Erythroblast (primary cell): ENCODE results near the gene ARID4A.

ENCODE experiments used
- GATA1 ChIP-seq: IDR thresholded peaks from 2 replicates; pipeline ENCODE4 v1.6.1; 2011; ENCODE audit warnings: low read depth, mild to moderate bottlenecking, control low read depth, low read length, moderate library complexity
- POLR2A ChIP-seq: IDR thresholded peaks from 2 replicates; pipeline ENCODE4 v1.6.1; 2011; ENCODE audit warnings: mild to moderate bottlenecking, low read length

GRCh38 chr14:58301416-58301815, 3.1 kb downstream of the ARID4A start:
- TF ChIP-seq POLR2A (no peak), GATA1 (no peak)
